ENCODE results near the gene NXPH3.

The NXPH3 gene

GRCh38 chr17:49618028-49618611, 42.4 kb downstream of the NXPH3 start:
- Histone ChIP-seq H3K9me3 (ENCODE audit: control insufficient read depth, low read length) (no peaks in the 10 kb centered on the region), H3K4me1 (ENCODE audit: control insufficient read depth, insufficient read depth, low read length) (peaks cover 38% of the 10 kb centered on the region), H3K4me3 (ENCODE audit: low read length) (no peak overlapping the region), H3K36me3 (ENCODE audit: control insufficient read depth, insufficient read depth, low read length, severe bottlenecking) (peaks cover 59% of the 10 kb centered on the region), H3K9ac (ENCODE audit: low read length) (no peak overlapping the region), H3K27me3 (replicated peaks; ENCODE audit: control insufficient read depth, insufficient read depth, low read length) (no peaks in the 10 kb centered on the region)
- no peak for DNase-seq (ENCODE audit: low read depth)

GRCh38 chr17:49621420-49621819, 45.7 kb downstream of the NXPH3 start:
- Histone ChIP-seq H3K9ac (ENCODE audit: low read length) (no peak overlapping the region), H3K4me1 (ENCODE audit: control insufficient read depth, insufficient read depth, low read length) (peaks cover 33% of the 10 kb centered on the region), H3K9me3 (ENCODE audit: control insufficient read depth, low read length) (no peaks in the 10 kb centered on the region), H3K4me3 (ENCODE audit: low read length) (no peak overlapping the region), H3K27me3 (replicated peaks; ENCODE audit: control insufficient read depth, insufficient read depth, low read length) (no peaks in the 10 kb centered on the region), H3K36me3 (ENCODE audit: control insufficient read depth, insufficient read depth, low read length, severe bottlenecking) (peaks cover 45% of the 10 kb centered on the region)
- DNase-seq (ENCODE audit: low read depth), result no peak

GRCh38 chr17:49621946-49622529, 46.4 kb downstream of the NXPH3 start:
- Histone ChIP-seq H3K4me1 (ENCODE audit: control insufficient read depth, insufficient read depth, low read length) (peaks cover 29% of the 10 kb centered on the region), H3K4me3 (ENCODE audit: low read length) (no peak overlapping the region), H3K9me3 (ENCODE audit: control insufficient read depth, low read length) (no peaks in the 10 kb centered on the region), H3K36me3 (ENCODE audit: control insufficient read depth, insufficient read depth, low read length, severe bottlenecking) (peaks cover 45% of the 10 kb centered on the region), H3K27me3 (replicated peaks; ENCODE audit: control insufficient read depth, insufficient read depth, low read length) (no peaks in the 10 kb centered on the region), H3K9ac (ENCODE audit: low read length) (no peak overlapping the region)
- no peak for DNase-seq (ENCODE audit: low read depth)

- H3K4me3 ChIP-seq (ENCODE audit: low read length), result no peak overlapping the region
- peaks cover 27% of the 10 kb centered on the region for H3K36me3 ChIP-seq (ENCODE audit: control insufficient read depth, insufficient read depth, low read length, severe bottlenecking)
- H3K27me3 ChIP-seq (replicated peaks; ENCODE audit: control insufficient read depth, insufficient read depth, low read length), result no peaks in the 10 kb centered on the region
- DNase-seq (ENCODE audit: low read depth), result peak; percentile 66
- no peaks in the 10 kb centered on the region for H3K9me3 ChIP-seq (ENCODE audit: control insufficient read depth, low read length)
- peaks cover 43% of the 10 kb centered on the region for H3K4me1 ChIP-seq (ENCODE audit: control insufficient read depth, insufficient read depth, low read length)
- H3K9ac ChIP-seq (ENCODE audit: low read length), result no peak overlapping the region
Observed at GRCh38 chr17:49624896-49625295, 49.2 kb downstream of the NXPH3 start.

GRCh38 chr17:49629447-49629846, 53.8 kb downstream of the NXPH3 start:
- H3K36me3 ChIP-seq (ENCODE audit: control insufficient read depth, insufficient read depth, low read length, severe bottlenecking), result no peaks in the 10 kb centered on the region
- peak overlapping the region; percentile 48 for H3K4me3 ChIP-seq (ENCODE audit: low read length)
- H3K9me3 ChIP-seq (ENCODE audit: control insufficient read depth, low read length), result no peaks in the 10 kb centered on the region
- H3K4me1 ChIP-seq (ENCODE audit: control insufficient read depth, insufficient read depth, low read length), result peaks cover 84% of the 10 kb centered on the region
- DNase-seq (ENCODE audit: low read depth), result peak; percentile 50
- no peaks in the 10 kb centered on the region for H3K27me3 ChIP-seq (replicated peaks; ENCODE audit: control insufficient read depth, insufficient read depth, low read length)
- H3K9ac ChIP-seq (ENCODE audit: low read length), result peak overlapping the region; percentile 62

- DNase-seq (ENCODE audit: low read depth), result no peak
- H3K9me3 ChIP-seq (ENCODE audit: control insufficient read depth, low read length), result no peaks in the 10 kb centered on the region
- H3K9ac ChIP-seq (ENCODE audit: low read length), result peak overlapping the region; percentile 62
- H3K27me3 ChIP-seq (replicated peaks; ENCODE audit: control insufficient read depth, insufficient read depth, low read length), result no peaks in the 10 kb centered on the region
- no peaks in the 10 kb centered on the region for H3K36me3 ChIP-seq (ENCODE audit: control insufficient read depth, insufficient read depth, low read length, severe bottlenecking)
- peaks cover 84% of the 10 kb centered on the region for H3K4me1 ChIP-seq (ENCODE audit: control insufficient read depth, insufficient read depth, low read length)
- H3K4me3 ChIP-seq (ENCODE audit: low read length), result no peak overlapping the region
Observed at GRCh38 chr17:49630113-49630900, 54.6 kb downstream of the NXPH3 start.

- H3K9me3 ChIP-seq (ENCODE audit: control insufficient read depth, low read length), result no peaks in the 10 kb centered on the region
- peaks cover 87% of the 10 kb centered on the region for H3K4me1 ChIP-seq (ENCODE audit: control insufficient read depth, insufficient read depth, low read length)
- H3K9ac ChIP-seq (ENCODE audit: low read length), result no peak overlapping the region
- no peaks in the 10 kb centered on the region for H3K36me3 ChIP-seq (ENCODE audit: control insufficient read depth, insufficient read depth, low read length, severe bottlenecking)
- DNase-seq (ENCODE audit: low read depth), result no peak
- H3K27me3 ChIP-seq (replicated peaks; ENCODE audit: control insufficient read depth, insufficient read depth, low read length), result no peaks in the 10 kb centered on the region
- no peak overlapping the region for H3K4me3 ChIP-seq (ENCODE audit: low read length)
Observed at GRCh38 chr17:49631496-49631895, 55.8 kb downstream of the NXPH3 start.

All from adipocyte (in vitro differentiated cells).